Lower leg skin (tissue), 3 donors: ENCODE results near the gene MDC1.

Experiments used
- CTCF ChIP-seq, 3 donors: fragments of 450-650 bp; IDR thresholded peaks; one replicate each; pipeline ENCODE4 v1.5.1; 2016; ENCODE audit warnings: antibody characterized with exemption in 3 of 3, mild to moderate bottlenecking in 3 of 3, moderate library complexity in 2 of 3
- POLR2A ChIP-seq, 2 donors: fragments of 450-650 bp; IDR thresholded peaks; one replicate each; pipeline ENCODE4 v1.6.1; 2016 to 2017; ENCODE audit warnings: antibody characterized with exemption in 2 of 2, mild to moderate bottlenecking in 1 of 2, moderate library complexity in 1 of 2

- TF ChIP-seq CTCF (IDR thresholded peaks at IDR 0.05): no peak
- TF ChIP-seq POLR2A (IDR thresholded peaks at IDR 0.05): no peak
Observed at GRCh38 chr6:30709101-30709868, 7.8 kb downstream of the MDC1 start.
